ENCODE results near the gene TBC1D3H.
"Not testable (repeated sequence)": the region's sequence is repeated elsewhere in the genome, so short reads cannot be mapped to it uniquely, and the experiment has no call there.

Gene TBC1D3H

GRCh38 chr17:36388385-36389245 is at the start of gene TBC1D3H:
Gene TBC1D3H (minus strand): TSS chr17:36388435. CDS start chr17:36386895, 1,540 bp downstream.
- not testable (repeated sequence) for DNase-seq

- DNase-seq: not testable (repeated sequence)
These were observed 40.7 kb upstream of the TBC1D3H start for GRCh38 chr17:36428891-36429290.

DNA sequence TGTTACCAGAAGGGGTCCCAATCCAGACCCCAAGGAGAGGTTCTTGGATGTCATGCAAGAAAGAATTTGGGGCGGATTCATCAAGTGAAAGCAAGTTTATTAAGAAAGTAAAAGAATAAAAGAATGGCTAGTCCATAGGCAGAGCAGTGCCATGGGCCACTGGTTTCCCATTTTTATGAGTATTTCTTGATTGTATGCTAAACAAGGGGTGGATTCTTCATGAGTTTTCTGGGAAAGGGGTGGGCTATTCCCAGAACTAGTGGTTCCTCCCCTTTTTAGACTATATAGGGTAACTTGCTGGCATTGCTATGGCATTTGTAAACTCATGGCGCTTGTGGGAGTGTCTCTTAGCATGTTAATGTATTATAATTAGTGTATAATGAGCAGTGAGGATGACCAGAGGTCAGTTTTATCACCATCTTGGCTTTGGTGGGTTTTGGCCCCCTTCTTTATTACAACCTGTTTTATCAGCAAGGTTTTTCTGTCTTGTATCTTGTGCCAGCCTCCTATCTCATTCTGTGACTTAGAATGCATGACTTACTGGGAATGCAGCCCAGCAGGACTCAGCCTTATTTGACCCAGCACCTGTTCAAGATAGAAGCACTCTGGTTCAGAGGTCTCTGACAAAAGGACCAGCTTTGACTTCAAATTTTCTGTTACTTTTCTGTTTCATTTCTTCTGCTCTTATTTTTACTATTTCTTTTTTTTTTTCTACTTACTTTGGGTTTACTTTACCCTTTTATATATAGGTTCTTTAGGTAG is 27.1 kb upstream of the TBC1D3H start:
- not testable (repeated sequence) for DNase-seq

DNA sequence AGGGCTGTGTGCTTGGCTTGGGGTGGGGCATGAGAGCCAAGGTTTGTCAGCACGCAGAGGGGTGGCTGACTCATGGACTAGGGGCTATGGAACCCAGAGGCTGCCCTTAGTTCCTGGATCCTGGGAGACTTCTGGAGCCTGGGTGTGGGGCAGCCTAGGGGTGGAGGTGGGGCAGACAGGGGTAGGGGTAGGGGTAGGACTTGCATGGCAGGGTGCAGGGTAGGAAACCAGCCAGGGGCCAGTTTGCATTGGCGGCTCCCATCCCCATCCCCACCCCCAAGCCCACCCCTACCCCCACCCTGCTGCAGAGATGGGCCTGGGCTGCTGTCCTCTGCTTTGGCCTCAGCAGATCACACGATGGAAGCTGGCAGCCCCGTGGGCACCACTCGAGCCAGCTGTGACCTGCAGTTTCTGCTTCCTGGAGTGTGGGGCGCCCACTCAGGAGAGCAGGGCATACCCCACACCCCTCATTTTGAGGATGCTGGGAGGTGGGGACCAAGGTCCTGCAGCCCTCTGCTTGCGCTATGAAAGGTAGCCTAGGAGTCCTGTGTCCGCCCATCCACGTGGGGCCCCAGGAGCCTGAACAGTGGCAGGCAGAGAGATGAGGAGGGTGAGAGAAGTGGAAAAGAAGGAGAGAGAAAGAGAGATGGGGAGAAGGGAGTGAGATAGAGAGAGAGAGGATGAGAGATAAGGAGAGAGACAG is 2.9 kb upstream of the TBC1D3H start:
- not testable (repeated sequence) for DNase-seq

GRCh38 chr17:36375938-36376337 is 12.3 kb downstream of the TBC1D3H start:
- not testable (repeated sequence) for DNase-seq

DNA sequence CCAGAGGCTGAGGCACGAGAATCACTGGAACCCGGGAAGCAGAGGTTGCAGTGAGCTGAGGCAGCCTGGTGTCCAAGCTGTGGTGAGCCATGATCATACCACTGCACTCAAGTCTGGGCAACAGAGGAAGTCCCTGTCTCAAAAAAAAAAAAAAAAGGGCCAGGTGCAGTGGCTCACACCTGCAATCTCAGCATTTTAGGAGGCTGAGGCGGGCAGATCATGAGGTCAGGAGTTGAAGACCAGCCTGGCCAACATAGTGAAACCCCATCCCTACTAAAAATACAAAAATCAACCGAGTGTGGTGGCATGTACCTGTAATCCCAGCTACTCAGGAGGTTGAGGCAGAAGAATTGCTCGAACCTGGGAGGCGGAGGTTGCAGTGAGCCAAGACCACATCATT is 25.7 kb downstream of the TBC1D3H start:
- not testable (repeated sequence) for DNase-seq

Measured in activated T-cell treated with anti-CD3 and anti-CD28 coated beads, Interleukin-2, amount 50 U/mL, for 1 hour (primary cell).